HL-60 (cell line): ENCODE data around the gene BTBD16.

Experiments used
- DNase-seq, 2 experiments: peaks; one replicate each; pipeline ENCODE4 v3.0.0-alpha.2; 2010 to 2020; ENCODE audit warnings: low read depth in 1 of 2, low spot score in 1 of 2
- H3K27ac ChIP-seq: fragments of 250-450 bp; sonication (Bioruptor Pico); replicated peaks from 2 replicates; pipeline ENCODE4 v1.5.1; 2020; ENCODE audit warnings: mild to moderate bottlenecking, moderate library complexity
- H3K27me3 ChIP-seq: fragments of 250-450 bp; sonication (Bioruptor Pico); 2 replicates; pipeline ENCODE4 v1.5.1; 2021; ENCODE audit warnings: mild to moderate bottlenecking, moderate library complexity; ENCODE audit not compliant: insufficient read depth, poor library complexity, severe bottlenecking
- H3K4me3 ChIP-seq: replicated peaks from 2 replicates; pipeline ENCODE4 v1.5.1; 2011; ENCODE audit warnings: mild to moderate bottlenecking, control low read depth, low read length; ENCODE audit not compliant: insufficient read depth
- GABPA ChIP-seq: IDR thresholded peaks from 2 replicates; pipeline ENCODE4 v1.6.1; 2012; ENCODE audit warnings: low read depth
- POLR2AphosphoS5 ChIP-seq: IDR thresholded peaks from 2 replicates; pipeline ENCODE4 v1.6.1; 2012; ENCODE audit warnings: low read depth
- SPI1 ChIP-seq: IDR thresholded peaks from 2 replicates; pipeline ENCODE4 v1.6.1; 2012; ENCODE audit warnings: low read depth, mild to moderate bottlenecking, borderline replicate concordance
- long read RNA-seq: library from polyadenylated mRNA; unstranded; transcript quantifications from one replicate; pipeline ENCODE4 v2.0.0, GENCODE V29; 2020
- TF ChIP-seq, protein P1 (sequence below): IDR thresholded peaks from one replicate; pipeline ENCODE4 v1.5.1; 2011; ENCODE audit warnings: low read length, control low read depth, inconsistent platforms; ENCODE audit not compliant: insufficient read depth
- TF ChIP-seq, protein P2 (sequence below): IDR thresholded peaks from 2 replicates; pipeline ENCODE4 v1.6.1; 2012; ENCODE audit warnings: low read depth; ENCODE audit not compliant: insufficient replicate concordance

The BTBD16 gene
- long read RNA-seq = 0 reads

- TF ChIP-seq, protein P1, sequence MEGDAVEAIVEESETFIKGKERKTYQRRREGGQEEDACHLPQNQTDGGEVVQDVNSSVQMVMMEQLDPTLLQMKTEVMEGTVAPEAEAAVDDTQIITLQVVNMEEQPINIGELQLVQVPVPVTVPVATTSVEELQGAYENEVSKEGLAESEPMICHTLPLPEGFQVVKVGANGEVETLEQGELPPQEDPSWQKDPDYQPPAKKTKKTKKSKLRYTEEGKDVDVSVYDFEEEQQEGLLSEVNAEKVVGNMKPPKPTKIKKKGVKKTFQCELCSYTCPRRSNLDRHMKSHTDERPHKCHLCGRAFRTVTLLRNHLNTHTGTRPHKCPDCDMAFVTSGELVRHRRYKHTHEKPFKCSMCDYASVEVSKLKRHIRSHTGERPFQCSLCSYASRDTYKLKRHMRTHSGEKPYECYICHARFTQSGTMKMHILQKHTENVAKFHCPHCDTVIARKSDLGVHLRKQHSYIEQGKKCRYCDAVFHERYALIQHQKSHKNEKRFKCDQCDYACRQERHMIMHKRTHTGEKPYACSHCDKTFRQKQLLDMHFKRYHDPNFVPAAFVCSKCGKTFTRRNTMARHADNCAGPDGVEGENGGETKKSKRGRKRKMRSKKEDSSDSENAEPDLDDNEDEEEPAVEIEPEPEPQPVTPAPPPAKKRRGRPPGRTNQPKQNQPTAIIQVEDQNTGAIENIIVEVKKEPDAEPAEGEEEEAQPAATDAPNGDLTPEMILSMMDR = no peak
- TF ChIP-seq, protein P2, sequence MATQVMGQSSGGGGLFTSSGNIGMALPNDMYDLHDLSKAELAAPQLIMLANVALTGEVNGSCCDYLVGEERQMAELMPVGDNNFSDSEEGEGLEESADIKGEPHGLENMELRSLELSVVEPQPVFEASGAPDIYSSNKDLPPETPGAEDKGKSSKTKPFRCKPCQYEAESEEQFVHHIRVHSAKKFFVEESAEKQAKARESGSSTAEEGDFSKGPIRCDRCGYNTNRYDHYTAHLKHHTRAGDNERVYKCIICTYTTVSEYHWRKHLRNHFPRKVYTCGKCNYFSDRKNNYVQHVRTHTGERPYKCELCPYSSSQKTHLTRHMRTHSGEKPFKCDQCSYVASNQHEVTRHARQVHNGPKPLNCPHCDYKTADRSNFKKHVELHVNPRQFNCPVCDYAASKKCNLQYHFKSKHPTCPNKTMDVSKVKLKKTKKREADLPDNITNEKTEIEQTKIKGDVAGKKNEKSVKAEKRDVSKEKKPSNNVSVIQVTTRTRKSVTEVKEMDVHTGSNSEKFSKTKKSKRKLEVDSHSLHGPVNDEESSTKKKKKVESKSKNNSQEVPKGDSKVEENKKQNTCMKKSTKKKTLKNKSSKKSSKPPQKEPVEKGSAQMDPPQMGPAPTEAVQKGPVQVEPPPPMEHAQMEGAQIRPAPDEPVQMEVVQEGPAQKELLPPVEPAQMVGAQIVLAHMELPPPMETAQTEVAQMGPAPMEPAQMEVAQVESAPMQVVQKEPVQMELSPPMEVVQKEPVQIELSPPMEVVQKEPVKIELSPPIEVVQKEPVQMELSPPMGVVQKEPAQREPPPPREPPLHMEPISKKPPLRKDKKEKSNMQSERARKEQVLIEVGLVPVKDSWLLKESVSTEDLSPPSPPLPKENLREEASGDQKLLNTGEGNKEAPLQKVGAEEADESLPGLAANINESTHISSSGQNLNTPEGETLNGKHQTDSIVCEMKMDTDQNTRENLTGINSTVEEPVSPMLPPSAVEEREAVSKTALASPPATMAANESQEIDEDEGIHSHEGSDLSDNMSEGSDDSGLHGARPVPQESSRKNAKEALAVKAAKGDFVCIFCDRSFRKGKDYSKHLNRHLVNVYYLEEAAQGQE = no peak
- TF ChIP-seq SPI1 = peak; percentile 26; the same call in 1 of the 2 replicates
- Histone ChIP-seq H3K27ac (no peak within 1 kb of the TSS), H3K4me3 (no peak within 1 kb of the TSS), H3K27me3 (no peaks in the 10 kb centered on the region)
- DNase-seq = no peak
These were observed at the start of gene BTBD16 for GRCh38 chr10:122271076-122271475. TSS of gene BTBD16 (plus strand) at chr10:122271296. CDS start at chr10:122275082, 3,786 bp downstream.

GRCh38 chr10:122221958-122222357, 49.1 kb upstream of the BTBD16 start:
- TF ChIP-seq SPI1 = no peak
- TF ChIP-seq, protein P1 = no peak
- TF ChIP-seq, protein P2 = no peak
- TF ChIP-seq GABPA = no peak
- no peak for TF ChIP-seq POLR2AphosphoS5
- DNase-seq = no peak

DNA sequence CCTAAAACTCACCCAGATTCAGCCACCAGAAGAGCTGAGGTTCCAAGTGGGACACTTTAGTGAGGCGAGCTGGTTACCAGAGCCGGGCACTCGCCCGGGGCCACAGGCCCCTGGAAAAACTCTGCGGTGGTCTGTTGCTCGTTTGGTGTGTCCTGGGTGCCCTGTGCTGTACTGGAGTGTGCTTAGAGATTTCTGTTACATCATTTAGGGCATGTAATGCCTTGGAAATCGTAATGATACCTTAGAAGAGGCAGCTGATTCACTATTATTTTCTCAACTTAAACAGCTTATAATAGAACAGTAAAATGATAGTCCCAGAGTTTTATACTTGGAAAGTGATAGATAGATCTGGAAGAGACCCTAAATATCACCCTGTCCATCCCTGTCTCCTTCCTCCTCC, 48.5 kb upstream of the BTBD16 start:
- H3K4me3 ChIP-seq = no peak overlapping the region
- no peak overlapping the region for H3K27ac ChIP-seq
- TF ChIP-seq POLR2AphosphoS5 = no peak
- TF ChIP-seq GABPA = no peak
- no peaks in the 10 kb centered on the region for H3K27me3 ChIP-seq
- DNase-seq = no peak

More at GRCh38 chr10:122221958-122222357, 49.1 kb upstream of the BTBD16 start:
- Histone ChIP-seq H3K4me3 (no peak overlapping the region), H3K27me3 (no peaks in the 10 kb centered on the region), H3K27ac (no peak overlapping the region)

DNA sequence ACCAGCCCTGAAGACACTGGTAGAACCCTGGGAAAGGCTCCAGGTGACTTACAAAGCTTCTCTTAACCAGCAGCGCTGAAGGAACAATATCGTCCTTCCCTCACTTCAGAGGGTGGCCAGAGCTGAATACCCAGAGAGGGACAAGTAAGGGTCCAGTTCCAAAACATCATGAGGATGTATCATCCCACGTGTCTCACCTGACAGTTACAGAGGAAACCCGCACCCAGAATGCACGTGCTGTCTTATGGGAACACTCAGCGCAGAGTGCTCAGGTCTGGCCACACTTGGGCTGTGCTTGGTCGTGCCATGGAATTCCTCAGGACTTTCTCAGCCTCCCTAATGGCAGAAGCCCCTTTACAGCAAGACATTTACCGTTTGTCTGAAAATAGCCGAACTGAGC, 46.9 kb upstream of the BTBD16 start:
- TF ChIP-seq POLR2AphosphoS5 (no peak), GABPA (no peak)
- TF ChIP-seq, protein P2 = no peak
- H3K27ac ChIP-seq = no peak overlapping the region
- no peak for DNase-seq
- H3K27me3 ChIP-seq = no peaks in the 10 kb centered on the region
- H3K4me3 ChIP-seq = no peak overlapping the region
